HCT116 (cell line): ENCODE data around the gene WAC. TPM values are rescaled to one million over a fixed set of nuclear protein-coding genes. Genes with fewer than 3 reads are reported as not detected.

Experiments used
- ATAC-seq: fragments of 200-7000 bp; cut with Tn5 transposase; 2 replicates; pipeline ENCODE4 v1.9.1; 2020; ENCODE audit warnings: mild to moderate bottlenecking, moderate library complexity
- BruUV-seq: library from RNA; stranded (reverse); fragments of 400-500 nt; replicated peaks from 2 replicates; lab custom pipeline; 2021; lab: Mats Ljungman, UMichigan
- CTCF ChIA-PET: fragments of 300-600 bp; sonication (Branson Sonifier 250); formaldehyde crosslinking; loops from one replicate; lab custom pipeline; 2021; ENCODE audit warnings: antibody characterized with exemption; lab: Charles Lee
- POLR2A ChIA-PET: fragments of 300-600, 350-600 bp; sonication (Branson Sonifier 250); formaldehyde crosslinking; loops from one replicate; lab custom pipeline; 2021; ENCODE audit warnings: antibody characterized with exemption; lab: Charles Lee
- RAD21 ChIA-PET, 2 experiments: fragments of 300-600 bp; sonication (Branson Sonifier 250); formaldehyde crosslinking; loops; one replicate each; lab custom pipeline; 2023; ENCODE audit warnings: low total read pairs in 2 of 2; ENCODE audit not compliant: uncharacterized antibody in 2 of 2, unreplicated experiment in 2 of 2, low non-redundant PET in 1 of 2; lab: Charles Lee
- DNase-seq: peaks from one replicate; pipeline ENCODE4 v3.0.0-alpha.2; 2010; ENCODE audit warnings: low read depth, low spot score
- H2AFZ ChIP-seq: fragments of 200-600 bp; shearing (Covaris generic), sonication (generic); 2 replicates; pipeline ENCODE4 v1.6.1; 2017; ENCODE audit warnings: low read depth, mixed run types, mixed read lengths, antibody characterized with exemption, low read length; ENCODE audit not compliant: poor library complexity, severe bottlenecking
- H3K27ac ChIP-seq: 2 replicates; pipeline ENCODE4 v1.5.1; 2012; ENCODE audit warnings: low read depth, low read length
- H3K27me3 ChIP-seq: fragments of 200-600 bp; sonication (generic); 2 replicates; pipeline ENCODE4 v1.6.1; 2016; ENCODE audit warnings: mixed run types, low read length, mixed read lengths; ENCODE audit not compliant: insufficient read depth
- H3K36me3 ChIP-seq, 2 experiments: fragments of 200-500 bp in 1 of 2; fragments of 200-600 bp in 1 of 2; sonication (Bioruptor generic) in 1 of 2; sonication (generic) in 1 of 2; 2 replicates each; pipeline versions ENCODE4 v1.5.1 to v1.6.1; 2014 to 2016; ENCODE audit warnings: low read length in 2 of 2, inconsistent platforms in 1 of 2, mixed read lengths in 1 of 2, mixed run types in 1 of 2; ENCODE audit not compliant: insufficient read depth in 2 of 2, control insufficient read depth in 1 of 2
- H3K4me1 ChIP-seq, 2 experiments: fragments of 200-600 bp in 1 of 2; sonication (generic) in 1 of 2; 2 replicates each; pipeline versions ENCODE4 v1.5.1 to v1.6.1; 2012 to 2017; ENCODE audit warnings: low read length in 2 of 2, inconsistent platforms in 1 of 2, mild to moderate bottlenecking in 1 of 2, mixed read lengths in 1 of 2, mixed run types in 1 of 2, moderate library complexity in 1 of 2; ENCODE audit not compliant: insufficient read depth in 2 of 2, control insufficient read depth in 1 of 2
- H3K4me2 ChIP-seq: fragments of 200-600 bp; sonication (generic); 2 replicates; pipeline ENCODE4 v1.6.1; 2017; ENCODE audit warnings: mixed run types, low read length, mixed read lengths
- H3K4me3 ChIP-seq, 2 experiments: fragments of 200-600 bp in 1 of 2; sonication (generic) in 1 of 2; replicated peaks in 1 of 2; 2 replicates each; pipeline ENCODE4 v1.5.1; 2011 to 2016; ENCODE audit warnings: low read length in 2 of 2, control low read depth in 1 of 2, low read depth in 1 of 2, mild to moderate bottlenecking in 1 of 2, mixed read lengths in 1 of 2, mixed run types in 1 of 2
- H3K79me2 ChIP-seq: fragments of 200-600 bp; sonication (generic); 2 replicates; pipeline ENCODE4 v1.6.1; 2017; ENCODE audit warnings: mild to moderate bottlenecking, mixed run types, low read length, moderate library complexity, mixed read lengths; ENCODE audit not compliant: insufficient read depth
- H3K9ac ChIP-seq: fragments of 200-600 bp; sonication (generic); 2 replicates; pipeline ENCODE4 v1.6.1; 2016; ENCODE audit warnings: low read length, mixed read lengths
- H3K9me2 ChIP-seq: fragments of 200-600 bp; sonication (generic), shearing (Covaris generic); 2 replicates; pipeline ENCODE4 v1.6.1; 2017; ENCODE audit warnings: mixed run types, mild to moderate bottlenecking, moderate library complexity; ENCODE audit not compliant: insufficient read depth
- H3K9me3 ChIP-seq, 2 experiments: fragments of 200-500 bp in 1 of 2; fragments of 200-600 bp in 1 of 2; sonication (Bioruptor generic) in 1 of 2; sonication (generic) in 1 of 2; 2 replicates each; pipeline ENCODE4 v1.6.1; 2014 to 2017; ENCODE audit warnings: low read length in 2 of 2, mixed read lengths in 2 of 2, inconsistent platforms in 1 of 2, low read depth in 1 of 2, mild to moderate bottlenecking in 1 of 2, mixed run types in 1 of 2, moderate library complexity in 1 of 2; ENCODE audit not compliant: control insufficient read depth in 1 of 2, insufficient read depth in 1 of 2
- H4K20me1 ChIP-seq: fragments of 200-600 bp; sonication (generic), shearing (Covaris generic); 2 replicates; pipeline ENCODE4 v1.6.1; 2017; ENCODE audit warnings: mixed run types, mild to moderate bottlenecking, moderate library complexity; ENCODE audit not compliant: insufficient read depth
- CEBPB ChIP-seq: IDR thresholded peaks from 2 replicates; pipeline ENCODE4 v1.6.1; 2012; ENCODE audit warnings: low read depth
- EZH2phosphoT487 ChIP-seq: fragments of 200-600 bp; IDR thresholded peaks from 2 replicates; pipeline ENCODE4 v1.6.1; 2018; ENCODE audit warnings: antibody characterized with exemption, borderline replicate concordance
- POLR2A ChIP-seq: IDR thresholded peaks from 2 replicates; pipeline ENCODE4 v1.7.0; 2011; ENCODE audit warnings: borderline replicate concordance; ENCODE audit not compliant: insufficient read depth, insufficient read length; ENCODE audit errors: extremely low read depth
- SP1 ChIP-seq: IDR thresholded peaks from 2 replicates; pipeline ENCODE4 v1.6.1; 2012; ENCODE audit warnings: low read depth
- SRF ChIP-seq: IDR thresholded peaks from 2 replicates; pipeline ENCODE4 v1.6.1; 2012; ENCODE audit warnings: low read depth
- TCF7L2 ChIP-seq: IDR thresholded peaks from 2 replicates; pipeline ENCODE4 v1.7.0; 2011; ENCODE audit warnings: borderline replicate concordance, inconsistent platforms; ENCODE audit not compliant: insufficient read depth, insufficient read length; ENCODE audit errors: extremely low read depth
- YY1 ChIP-seq: IDR thresholded peaks from 2 replicates; pipeline ENCODE4 v1.6.1; 2011; ENCODE audit warnings: low read length, low read depth, moderate library complexity, mild to moderate bottlenecking; ENCODE audit not compliant: insufficient replicate concordance; ENCODE audit errors: extremely low read depth
- intact Hi-C: fragments of 100-400 bp; cut with micrococcal nuclease; formaldehyde crosslinking; loops from 2 replicates; pipeline ENCODE4 v1.10.0; 2022
- total RNA-seq: library from RNA; stranded (reverse); gene quantifications from one replicate; pipeline ENCODE4 v1.2.1, GENCODE V29; 2021; ENCODE audit not compliant: unreplicated experiment
- TF ChIP-seq, protein P1 (sequence below): IDR thresholded peaks from 2 replicates; pipeline ENCODE4 v1.6.1; 2012
- TF ChIP-seq, protein P2 (sequence below): IDR thresholded peaks from 2 replicates; pipeline ENCODE4 v1.6.1; 2011; ENCODE audit warnings: mild to moderate bottlenecking, low read length, moderate library complexity; ENCODE audit not compliant: insufficient replicate concordance; ENCODE audit errors: extremely low read depth
- TF ChIP-seq, protein P3 (sequence below): IDR thresholded peaks from 2 replicates; pipeline ENCODE4 v1.6.1; 2012

WAC gene
- total RNA-seq, 1 experiment from 2014 or later, result 117 TPM

DNA sequence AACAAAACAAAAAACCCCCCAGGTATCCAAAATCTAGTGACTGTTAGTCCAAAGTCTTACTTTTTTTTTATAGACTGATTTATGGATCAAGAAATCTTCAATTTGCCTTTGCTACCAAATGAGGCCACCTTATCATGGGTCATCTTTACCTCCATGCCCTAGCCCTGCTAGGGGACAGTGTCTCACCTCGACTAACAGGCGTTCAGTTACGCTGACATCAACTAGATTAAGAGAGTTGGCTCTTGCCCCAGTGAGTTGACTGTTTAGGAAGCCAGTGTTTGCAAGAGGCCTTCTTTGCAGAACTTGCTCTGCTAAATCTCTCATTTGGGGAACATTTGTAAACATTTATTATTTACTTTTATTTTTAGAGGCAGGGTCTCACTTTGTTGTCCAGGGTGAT lies 36.9 kb upstream of the WAC start:
- Histone ChIP-seq H3K27me3 (no peaks in the 10 kb centered on the region), H4K20me1 (no peaks in the 10 kb centered on the region), H3K36me3 (no peaks in the 10 kb centered on the region), H3K4me1 (peaks cover 0 to 3% of the 10 kb centered on the region in 2 experiments; a peak in 2 of 4 replicates), H2AFZ (no peak overlapping the region), H3K27ac (no peak overlapping the region), H3K9me3 (no peaks in the 10 kb centered on the region), H3K4me2 (no peak overlapping the region), H3K4me3 (no peak overlapping the region), H3K9ac (no peak overlapping the region), H3K9me2 (no peaks in the 10 kb centered on the region), H3K79me2 (no peaks in the 10 kb centered on the region)
- intact Hi-C loops, result no loop called here
- ChIA-PET CTCF (no interaction called here), RAD21 (no interaction called here), POLR2A (no interaction called here)
- TF ChIP-seq SP1 (no peak), EZH2phosphoT487 (no peak), CEBPB (no peak), POLR2A (no peak)
- TF ChIP-seq, protein P1, sequence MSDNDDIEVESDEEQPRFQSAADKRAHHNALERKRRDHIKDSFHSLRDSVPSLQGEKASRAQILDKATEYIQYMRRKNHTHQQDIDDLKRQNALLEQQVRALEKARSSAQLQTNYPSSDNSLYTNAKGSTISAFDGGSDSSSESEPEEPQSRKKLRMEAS, result no peak
- ATAC-seq (no peak), DNase-seq (no peak)
- no TSS peak for BruUV-seq

DNA sequence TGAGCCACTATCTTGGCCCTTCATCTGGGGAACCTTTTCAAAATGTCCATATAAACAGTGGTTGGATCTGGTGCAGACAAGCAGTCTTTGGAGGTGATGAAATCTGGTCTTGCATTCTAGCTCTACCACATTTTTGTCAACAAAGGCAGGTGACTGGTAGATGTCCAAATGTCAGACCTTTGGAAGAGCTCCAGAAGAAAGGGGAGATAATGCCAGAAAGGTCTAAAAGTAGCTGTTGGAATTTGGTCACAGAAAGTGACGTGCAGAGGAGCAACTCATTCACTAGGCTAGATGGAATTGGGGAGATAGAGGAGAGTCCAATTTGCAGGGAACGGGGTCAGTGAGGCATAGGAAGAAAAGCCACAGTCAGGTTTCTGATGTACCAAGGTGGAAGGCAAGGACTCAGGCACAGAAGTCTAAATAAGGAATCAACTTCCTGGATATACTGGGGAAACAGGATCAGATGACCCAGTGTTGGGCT lies 36.4 kb upstream of the WAC start:
- ChIA-PET CTCF (no interaction called here), POLR2A (no interaction called here), RAD21 (no interaction called here)
- Histone ChIP-seq H3K27ac (no peak overlapping the region), H4K20me1 (no peaks in the 10 kb centered on the region), H3K9ac (no peak overlapping the region), H3K9me3 (no peaks in the 10 kb centered on the region), H3K4me2 (no peak overlapping the region), H3K79me2 (no peaks in the 10 kb centered on the region), H3K9me2 (no peaks in the 10 kb centered on the region), H3K27me3 (no peaks in the 10 kb centered on the region), H3K4me1 (peaks cover 0 to 3% of the 10 kb centered on the region in 2 experiments; a peak in 2 of 4 replicates), H3K36me3 (no peaks in the 10 kb centered on the region), H2AFZ (no peak overlapping the region), H3K4me3 (no peak overlapping the region)
- ATAC-seq, result no peak
- BruUV-seq, result no TSS peak
- no peak for DNase-seq
- intact Hi-C loops, result no loop called here
- TF ChIP-seq YY1, result no peak
- TF ChIP-seq, protein P2, sequence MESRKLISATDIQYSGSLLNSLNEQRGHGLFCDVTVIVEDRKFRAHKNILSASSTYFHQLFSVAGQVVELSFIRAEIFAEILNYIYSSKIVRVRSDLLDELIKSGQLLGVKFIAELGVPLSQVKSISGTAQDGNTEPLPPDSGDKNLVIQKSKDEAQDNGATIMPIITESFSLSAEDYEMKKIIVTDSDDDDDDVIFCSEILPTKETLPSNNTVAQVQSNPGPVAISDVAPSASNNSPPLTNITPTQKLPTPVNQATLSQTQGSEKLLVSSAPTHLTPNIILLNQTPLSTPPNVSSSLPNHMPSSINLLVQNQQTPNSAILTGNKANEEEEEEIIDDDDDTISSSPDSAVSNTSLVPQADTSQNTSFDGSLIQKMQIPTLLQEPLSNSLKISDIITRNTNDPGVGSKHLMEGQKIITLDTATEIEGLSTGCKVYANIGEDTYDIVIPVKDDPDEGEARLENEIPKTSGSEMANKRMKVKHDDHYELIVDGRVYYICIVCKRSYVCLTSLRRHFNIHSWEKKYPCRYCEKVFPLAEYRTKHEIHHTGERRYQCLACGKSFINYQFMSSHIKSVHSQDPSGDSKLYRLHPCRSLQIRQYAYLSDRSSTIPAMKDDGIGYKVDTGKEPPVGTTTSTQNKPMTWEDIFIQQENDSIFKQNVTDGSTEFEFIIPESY, result no peak
- TF ChIP-seq TCF7L2, result no peak
- TF ChIP-seq, protein P3, sequence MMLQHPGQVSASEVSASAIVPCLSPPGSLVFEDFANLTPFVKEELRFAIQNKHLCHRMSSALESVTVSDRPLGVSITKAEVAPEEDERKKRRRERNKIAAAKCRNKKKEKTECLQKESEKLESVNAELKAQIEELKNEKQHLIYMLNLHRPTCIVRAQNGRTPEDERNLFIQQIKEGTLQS, result no peak
- peak; percentile 73 for TF ChIP-seq SRF
- no peak for TF ChIP-seq SP1
- TF ChIP-seq, protein P1, result no peak
